ENCODE data around the gene FXYD6. TPM values are rescaled to one million over a fixed set of nuclear protein-coding genes. Genes with fewer than 3 reads are reported as not detected.

FXYD6 gene
- total RNA-seq, 2 donors from 2014 or later, result 17.5 to 17.8 TPM

GRCh38 chr11:117861151-117862018, 15.1 kb downstream of the FXYD6 start:
- DNase-seq (ENCODE audit: low spot score), result no peak
- no peaks in the 10 kb centered on the region for H3K4me1 ChIP-seq (ENCODE audit: control insufficient read depth in 1 of 2, low read depth in 2 of 2)
- no peak overlapping the region for H3K27ac ChIP-seq
- no peaks in the 10 kb centered on the region for H3K27me3 ChIP-seq (replicated peaks; ENCODE audit: insufficient read depth)
- TF ChIP-seq, protein P1, sequence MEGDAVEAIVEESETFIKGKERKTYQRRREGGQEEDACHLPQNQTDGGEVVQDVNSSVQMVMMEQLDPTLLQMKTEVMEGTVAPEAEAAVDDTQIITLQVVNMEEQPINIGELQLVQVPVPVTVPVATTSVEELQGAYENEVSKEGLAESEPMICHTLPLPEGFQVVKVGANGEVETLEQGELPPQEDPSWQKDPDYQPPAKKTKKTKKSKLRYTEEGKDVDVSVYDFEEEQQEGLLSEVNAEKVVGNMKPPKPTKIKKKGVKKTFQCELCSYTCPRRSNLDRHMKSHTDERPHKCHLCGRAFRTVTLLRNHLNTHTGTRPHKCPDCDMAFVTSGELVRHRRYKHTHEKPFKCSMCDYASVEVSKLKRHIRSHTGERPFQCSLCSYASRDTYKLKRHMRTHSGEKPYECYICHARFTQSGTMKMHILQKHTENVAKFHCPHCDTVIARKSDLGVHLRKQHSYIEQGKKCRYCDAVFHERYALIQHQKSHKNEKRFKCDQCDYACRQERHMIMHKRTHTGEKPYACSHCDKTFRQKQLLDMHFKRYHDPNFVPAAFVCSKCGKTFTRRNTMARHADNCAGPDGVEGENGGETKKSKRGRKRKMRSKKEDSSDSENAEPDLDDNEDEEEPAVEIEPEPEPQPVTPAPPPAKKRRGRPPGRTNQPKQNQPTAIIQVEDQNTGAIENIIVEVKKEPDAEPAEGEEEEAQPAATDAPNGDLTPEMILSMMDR (IDR thresholded peaks at IDR 0.05), result no peak
- no peak overlapping the region for H3K4me3 ChIP-seq
- no peak for ATAC-seq (ENCODE audit: insufficient number of reproducible peaks, low FRiP score, low read depth)
- H3K36me3 ChIP-seq, result no peaks in the 10 kb centered on the region
- no peaks in the 10 kb centered on the region for H3K9me3 ChIP-seq

GRCh38 chr11:117860139-117860538, 16.3 kb downstream of the FXYD6 start:
- H3K27ac ChIP-seq, result no peak overlapping the region
- DNase-seq (ENCODE audit: low spot score) (no peak), ATAC-seq (ENCODE audit: insufficient number of reproducible peaks, low FRiP score, low read depth) (no peak)
- no peaks in the 10 kb centered on the region for H3K36me3 ChIP-seq
- no peaks in the 10 kb centered on the region for H3K27me3 ChIP-seq (replicated peaks; ENCODE audit: insufficient read depth)
- no peaks in the 10 kb centered on the region for H3K4me1 ChIP-seq (ENCODE audit: control insufficient read depth in 1 of 2, low read depth in 2 of 2)
- H3K4me3 ChIP-seq, result no peak overlapping the region
- no peaks in the 10 kb centered on the region for H3K9me3 ChIP-seq
- TF ChIP-seq, protein P1 (IDR thresholded peaks at IDR 0.05), result no peak

- Histone ChIP-seq H3K9me3 (no peaks in the 10 kb centered on the region), H3K4me1 (ENCODE audit: control insufficient read depth in 1 of 2, low read depth in 2 of 2) (no peaks in the 10 kb centered on the region), H3K36me3 (no peaks in the 10 kb centered on the region), H3K27ac (no peak overlapping the region), H3K27me3 (replicated peaks; ENCODE audit: insufficient read depth) (no peaks in the 10 kb centered on the region), H3K4me3 (no peak overlapping the region)
- DNase-seq (ENCODE audit: low spot score) (no peak), ATAC-seq (ENCODE audit: insufficient number of reproducible peaks, low FRiP score, low read depth) (no peak)
- TF ChIP-seq, protein P1 (IDR thresholded peaks at IDR 0.05), result no peak
Measured at GRCh38 chr11:117859488-117860112, 16.9 kb downstream of the FXYD6 start.

DNA sequence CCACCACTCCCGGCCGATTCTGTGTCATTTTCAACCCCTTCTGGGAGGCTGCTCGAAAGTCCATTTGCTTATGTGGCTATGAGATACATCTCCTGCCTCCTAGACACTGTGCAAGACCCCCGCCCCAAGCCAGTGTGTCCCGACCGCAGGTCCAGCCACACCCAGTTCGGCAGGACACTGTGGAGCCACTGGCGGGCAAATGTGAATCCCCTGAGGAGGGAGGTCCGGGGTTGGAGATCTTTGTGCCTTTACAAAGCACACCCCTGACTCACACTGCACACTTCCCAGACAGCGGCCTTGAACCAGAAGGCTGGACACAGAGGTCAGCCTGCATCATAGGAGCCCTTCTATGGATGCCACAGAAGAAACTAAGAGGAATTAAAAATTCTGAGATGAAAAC, 17.4 kb downstream of the FXYD6 start:
- Histone ChIP-seq H3K9me3 (no peaks in the 10 kb centered on the region), H3K27ac (no peak overlapping the region), H3K36me3 (no peaks in the 10 kb centered on the region), H3K27me3 (replicated peaks; ENCODE audit: insufficient read depth) (no peaks in the 10 kb centered on the region), H3K4me1 (ENCODE audit: control insufficient read depth in 1 of 2, low read depth in 2 of 2) (no peaks in the 10 kb centered on the region), H3K4me3 (no peak overlapping the region)
- TF ChIP-seq, protein P1 (IDR thresholded peaks at IDR 0.05), result no peak
- ATAC-seq (ENCODE audit: insufficient number of reproducible peaks, low FRiP score, low read depth), result no peak
- no peak for DNase-seq (ENCODE audit: low spot score)

DNA sequence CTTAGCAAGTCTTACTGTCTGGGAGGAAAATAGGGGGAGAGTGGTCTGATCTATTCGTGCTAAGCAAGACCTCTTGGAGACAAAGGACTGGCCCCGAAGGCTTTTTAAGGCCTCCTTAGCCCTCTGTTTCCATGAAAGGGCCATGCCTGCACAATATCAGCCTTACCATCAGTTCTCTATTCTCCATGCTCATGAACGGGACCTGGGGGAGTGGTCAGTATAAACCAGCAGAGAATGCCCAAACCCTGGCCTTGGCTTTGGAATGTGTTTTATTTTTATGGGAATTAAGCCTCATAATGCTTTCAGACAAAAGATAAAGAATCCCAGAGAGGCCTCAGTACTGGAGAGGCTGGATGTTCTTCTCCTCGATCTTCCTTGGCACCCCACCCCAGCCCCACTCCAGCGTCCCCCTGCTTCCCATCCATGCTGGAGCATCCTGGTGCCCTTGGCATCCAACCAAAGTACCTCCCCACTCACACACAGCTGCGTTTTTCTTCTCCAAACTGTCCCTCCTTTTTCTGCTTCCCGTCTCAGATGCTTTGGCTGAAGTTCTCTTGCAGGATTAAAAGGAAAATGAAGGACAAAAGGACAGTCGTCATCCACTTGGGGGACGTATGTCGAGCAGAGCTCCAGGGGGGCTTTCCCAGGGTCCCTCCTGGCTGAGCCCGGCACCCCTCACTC, 18.6 kb downstream of the FXYD6 start:
- Histone ChIP-seq H3K4me1 (ENCODE audit: control insufficient read depth in 1 of 2, low read depth in 2 of 2) (no peaks in the 10 kb centered on the region), H3K4me3 (no peak overlapping the region), H3K9me3 (peaks cover 6% of the 10 kb centered on the region), H3K36me3 (no peaks in the 10 kb centered on the region), H3K27ac (no peak overlapping the region), H3K27me3 (replicated peaks; ENCODE audit: insufficient read depth) (no peaks in the 10 kb centered on the region)
- TF ChIP-seq, protein P1 (IDR thresholded peaks at IDR 0.05), result no peak
- ATAC-seq (ENCODE audit: insufficient number of reproducible peaks, low FRiP score, low read depth) (no peak), DNase-seq (ENCODE audit: low spot score) (no peak)

Data from thoracic aorta (tissue), 2 donors.